ENCODE data around the gene IGDCC3. TPM values are rescaled to one million over a fixed set of nuclear protein-coding genes. Genes with fewer than 3 reads are reported as not detected.

Gene IGDCC3
- total RNA-seq, 2 donors from 2014 or later: not detected

DNA sequence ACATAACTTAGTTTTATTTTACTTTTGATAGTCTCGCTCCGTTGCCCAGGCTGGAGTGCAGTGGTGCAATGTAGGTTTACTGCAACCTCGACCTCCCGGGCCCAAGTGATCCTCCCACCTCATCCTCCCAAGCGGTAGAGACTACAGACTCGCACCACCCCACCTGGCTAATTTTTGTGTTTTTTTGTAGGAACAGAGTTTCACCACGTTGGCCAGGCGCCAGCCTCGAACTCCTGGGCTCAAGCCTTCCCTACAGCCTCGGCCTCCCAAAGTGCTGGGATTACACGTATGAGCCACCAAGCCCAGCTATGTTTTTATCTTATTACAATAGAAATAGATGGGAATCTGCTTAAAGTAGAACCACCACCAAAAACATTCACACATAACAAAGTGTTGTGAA, 79.1 kb downstream of the IGDCC3 start:
- TF ChIP-seq CTCF (IDR thresholded peaks at IDR 0.05): no peak
- Histone ChIP-seq H3K27me3 (no peaks in the 10 kb centered on the region), H3K9me3 (no peaks in the 10 kb centered on the region), H3K27ac (no peak overlapping the region), H3K4me1 (peaks cover 0 to 10% of the 10 kb centered on the region in 2 donors), H3K4me3 (no peak overlapping the region), H3K36me3 (no peaks in the 10 kb centered on the region)
- no peak for DNase-seq (ENCODE audit: low spot score)

DNA sequence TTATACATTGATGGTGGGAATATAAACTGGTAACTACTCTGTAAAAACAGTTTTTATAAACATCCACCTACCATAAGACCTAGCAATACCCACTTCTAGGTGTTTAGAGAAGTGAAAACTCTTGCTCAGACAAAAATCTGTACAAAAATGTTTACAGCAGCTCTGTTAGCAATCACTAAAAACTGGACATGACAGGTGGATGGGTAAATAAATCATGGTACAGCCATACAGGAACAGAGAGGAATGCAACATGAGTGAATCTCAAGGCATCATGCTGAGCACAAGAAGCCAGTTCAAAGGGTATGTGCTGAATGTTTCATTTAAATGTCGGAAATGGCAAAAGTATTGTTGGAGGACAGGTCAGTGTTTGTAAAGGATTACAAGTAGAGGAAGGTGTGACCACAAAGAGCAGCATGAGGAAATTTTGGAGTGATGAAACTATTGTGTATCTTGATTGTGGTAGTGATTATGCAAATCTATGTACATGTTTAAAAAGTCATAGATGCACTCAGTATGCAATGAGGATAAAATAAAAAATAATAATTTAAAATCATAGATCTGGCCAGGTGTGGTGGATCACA, 84.8 kb downstream of the IGDCC3 start:
- Histone ChIP-seq H3K4me1 (peaks cover 0 to 5% of the 10 kb centered on the region in 2 donors), H3K9me3 (no peaks in the 10 kb centered on the region), H3K27me3 (no peaks in the 10 kb centered on the region), H3K36me3 (no peaks in the 10 kb centered on the region), H3K4me3 (no peak overlapping the region), H3K27ac (no peak overlapping the region)
- no peak for TF ChIP-seq CTCF (IDR thresholded peaks at IDR 0.05)
- no peak for DNase-seq (ENCODE audit: low spot score)

GRCh38 chr15:65290228-65290627, 87.6 kb downstream of the IGDCC3 start:
- Histone ChIP-seq H3K4me1 (peaks cover 0 to 14% of the 10 kb centered on the region in 2 donors), H3K36me3 (no peaks in the 10 kb centered on the region), H3K9me3 (no peaks in the 10 kb centered on the region), H3K27ac (no peak overlapping the region), H3K4me3 (no peak overlapping the region), H3K27me3 (no peaks in the 10 kb centered on the region)
- no peak for DNase-seq (ENCODE audit: low spot score)
- no peak for TF ChIP-seq CTCF (IDR thresholded peaks at IDR 0.05)

GRCh38 chr15:65289261-65289854, 88.4 kb downstream of the IGDCC3 start:
- Histone ChIP-seq H3K4me3 (no peak overlapping the region), H3K27ac (no peak overlapping the region), H3K9me3 (no peaks in the 10 kb centered on the region), H3K36me3 (no peaks in the 10 kb centered on the region), H3K4me1 (peaks cover 0 to 15% of the 10 kb centered on the region in 2 donors), H3K27me3 (no peaks in the 10 kb centered on the region)
- no peak for DNase-seq (ENCODE audit: low spot score)
- no peak for TF ChIP-seq CTCF (IDR thresholded peaks at IDR 0.05)

DNA sequence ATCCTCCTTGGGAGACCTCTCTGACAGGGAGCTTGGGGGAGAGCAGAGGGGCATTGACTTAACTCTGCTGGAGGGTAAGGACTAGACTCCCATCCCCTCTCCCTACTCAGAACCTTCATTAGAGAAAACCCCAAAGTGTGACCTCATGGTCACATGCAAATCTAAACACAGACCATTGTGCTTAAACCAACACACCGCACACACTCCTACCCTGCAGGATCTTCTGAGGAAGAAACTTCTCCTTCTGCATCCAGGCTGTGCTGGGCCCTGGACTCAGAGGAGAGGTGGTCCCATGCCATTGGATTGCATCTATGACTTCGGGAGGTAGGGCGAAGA, 90.3 kb downstream of the IGDCC3 start:
- no peak for TF ChIP-seq CTCF (IDR thresholded peaks at IDR 0.05)
- H3K4me1 ChIP-seq: peaks cover 0 to 22% of the 10 kb centered on the region in 2 donors
- no peaks in the 10 kb centered on the region for H3K9me3 ChIP-seq

More for the DNA sequence above, 90.3 kb downstream of the IGDCC3 start:
- no peak for DNase-seq (ENCODE audit: low spot score)
- H3K36me3 ChIP-seq: no peaks in the 10 kb centered on the region
- H3K4me3 ChIP-seq: no peak overlapping the region
- H3K27me3 ChIP-seq: no peaks in the 10 kb centered on the region
- H3K27ac ChIP-seq: peak overlapping the region; percentile 88 to 90
